ENCODE data around the gene NRARP. TPM values are rescaled to one million over a fixed set of nuclear protein-coding genes. Genes with fewer than 3 reads are reported as not detected.
A peak's percentile ranks its signal among the peaks of the same experiment; 100 is the strongest.

Gene NRARP
- total and polyA plus RNA-seq, 2 of the 13 experiments (the other 11 are each of a cell fraction or from before 2014, with no cell fraction given) = 0.22 to 0.46 TPM

DNA sequence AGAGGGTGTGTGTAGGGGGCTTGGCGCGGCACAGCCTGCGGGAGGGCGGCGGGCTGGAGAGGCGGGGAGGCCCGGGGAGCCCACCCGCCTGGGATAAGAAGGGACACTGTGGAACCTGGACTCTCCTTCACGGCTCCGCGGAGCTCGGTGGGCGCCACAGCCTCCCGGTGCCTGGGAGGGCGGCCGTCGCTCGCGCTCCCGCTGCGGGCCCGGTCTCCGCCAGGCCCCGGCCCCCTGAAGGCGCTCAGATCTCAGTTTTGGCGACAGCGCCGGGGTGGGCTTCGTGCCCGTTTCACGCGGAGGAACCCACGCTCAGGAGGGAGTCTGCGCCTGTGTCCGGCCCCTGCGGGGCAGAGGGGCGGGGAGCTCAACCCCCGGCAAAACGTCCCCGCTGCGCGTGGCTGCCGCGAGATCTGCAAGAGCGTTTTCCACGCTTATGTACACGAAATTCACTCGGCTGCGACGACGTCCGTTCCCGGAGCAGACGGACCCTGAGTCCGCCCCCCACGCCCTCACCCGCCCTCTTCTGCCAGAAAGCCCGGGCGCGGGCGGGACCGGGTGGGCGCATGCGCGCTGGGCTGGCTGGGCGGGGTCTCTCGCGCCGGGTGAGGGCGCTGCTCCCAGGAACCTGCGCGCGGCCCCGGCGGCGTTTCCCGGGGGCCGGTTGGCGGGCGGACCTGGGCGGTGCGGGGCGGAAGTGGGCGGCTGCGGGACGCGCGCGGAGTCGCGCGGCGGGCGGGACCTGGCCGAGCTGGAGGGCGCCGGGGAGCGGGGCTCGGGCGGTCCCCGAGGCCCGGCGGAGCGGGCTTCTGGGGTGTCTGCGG is 47.2 kb downstream of the NRARP start, which contains the start of gene NELFB (continued):
- TF ChIP-seq ZC3H4 (CRISPR knock-in tag; IDR thresholded peaks at IDR 0.05; ENCODE audit: borderline replicate concordance) = no peak
- TF ChIP-seq KDM6A (CRISPR knock-in tag; IDR thresholded peaks at IDR 0.05; ENCODE audit: low read depth) = 0 out of 2 replicates have a peak, but pooled peaks have one; percentile 21
- TF ChIP-seq, protein P1, sequence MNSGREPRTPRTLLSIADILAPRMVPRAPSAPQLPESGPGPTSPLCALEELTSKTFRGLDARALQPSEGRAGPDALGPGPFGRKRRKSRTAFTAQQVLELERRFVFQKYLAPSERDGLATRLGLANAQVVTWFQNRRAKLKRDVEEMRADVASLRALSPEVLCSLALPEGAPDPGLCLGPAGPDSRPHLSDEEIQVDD (CRISPR knock-in tag; IDR thresholded peaks at IDR 0.05; ENCODE audit: borderline replicate concordance) = no peak
- TF ChIP-seq ZMYM4 (CRISPR knock-in tag; IDR thresholded peaks at IDR 0.05) = peak; percentile 29; the same call in 1 of the 2 replicates
- TF ChIP-seq PBX2 (CRISPR knock-in tag; IDR thresholded peaks at IDR 0.05) = no peak
- no peak for TF ChIP-seq REST (IDR thresholded peaks at IDR 0.05; ENCODE audit: borderline replicate concordance in 1 of 2, low read depth in 1 of 2, low read length in 2 of 2)
- no peak for TF ChIP-seq FOXP1 (IDR thresholded peaks at IDR 0.05)
- TF ChIP-seq FOXP1 (CRISPR knock-in tag; IDR thresholded peaks at IDR 0.05) = no peak
- peak; percentile 41; the same call in 1 of the 2 replicates for TF ChIP-seq SP5 (CRISPR knock-in tag; IDR thresholded peaks at IDR 0.05; ENCODE audit: borderline replicate concordance, low read depth)
- no peak for TF ChIP-seq TMF1 (CRISPR knock-in tag; IDR thresholded peaks at IDR 0.05; ENCODE audit: low read depth)
- peak; percentile 70; the same call in 2 of the 3 replicates for TF ChIP-seq MXI1 (IDR thresholded peaks at IDR 0.05; ENCODE audit: borderline replicate concordance, low read depth, low read length)
- no peak; the same call in 1 of the 2 replicates for TF ChIP-seq FOXC1 (CRISPR knock-in tag; IDR thresholded peaks at IDR 0.05; ENCODE audit: borderline replicate concordance)
- TF ChIP-seq ZNF274 (CRISPR knock-in tag; IDR thresholded peaks at IDR 0.05) = no peak
- no peak for TF ChIP-seq GLI4 (CRISPR knock-in tag; IDR thresholded peaks at IDR 0.05; ENCODE audit: borderline replicate concordance)
- TF ChIP-seq ZNF547 (CRISPR knock-in tag; IDR thresholded peaks at IDR 0.05) = no peak; the same call in 1 of the 2 replicates
- 0 out of 2 replicates have a peak, but pooled peaks have one; percentile 21 for TF ChIP-seq SNAPC2 (CRISPR knock-in tag; IDR thresholded peaks at IDR 0.05)
- TF ChIP-seq PAWR (CRISPR knock-in tag; IDR thresholded peaks at IDR 0.05; ENCODE audit: borderline replicate concordance) = no peak
- no peak for TF ChIP-seq ZNF879 (CRISPR knock-in tag; IDR thresholded peaks at IDR 0.05)
- peak; percentile 52; the same call in 1 of the 2 replicates for TF ChIP-seq HOXA5 (CRISPR knock-in tag; IDR thresholded peaks at IDR 0.05)
- peak; percentile 25; the same call in 1 of the 2 replicates for TF ChIP-seq ISL2 (CRISPR knock-in tag; IDR thresholded peaks at IDR 0.05)
- TF ChIP-seq RBFOX2 (IDR thresholded peaks at IDR 0.05; ENCODE audit: low read depth, low read length) = peak; percentile 85
- TF ChIP-seq, protein P2, sequence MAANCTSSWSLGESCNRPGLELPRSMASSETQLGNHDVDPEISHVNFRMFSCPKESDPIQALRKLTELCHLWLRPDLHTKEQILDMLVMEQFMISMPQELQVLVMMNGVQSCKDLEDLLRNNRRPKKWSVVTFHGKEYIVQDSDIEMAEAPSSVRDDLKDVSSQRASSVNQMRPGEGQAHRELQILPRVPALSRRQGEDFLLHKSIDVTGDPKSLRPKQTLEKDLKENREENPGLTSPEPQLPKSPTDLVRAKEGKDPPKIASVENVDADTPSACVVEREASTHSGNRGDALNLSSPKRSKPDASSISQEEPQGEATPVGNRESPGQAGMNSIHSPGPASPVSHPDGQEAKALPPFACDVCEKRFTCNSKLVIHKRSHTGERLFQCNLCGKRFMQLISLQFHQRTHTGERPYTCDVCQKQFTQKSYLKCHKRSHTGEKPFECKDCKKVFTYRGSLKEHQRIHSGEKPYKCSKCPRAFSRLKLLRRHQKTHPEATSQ (CRISPR knock-in tag; IDR thresholded peaks at IDR 0.05; ENCODE audit: borderline replicate concordance) = no peak
- TF ChIP-seq ZNF17 (CRISPR knock-in tag; IDR thresholded peaks at IDR 0.05) = no peak
- TF ChIP-seq PAX8 (CRISPR knock-in tag; IDR thresholded peaks at IDR 0.05; ENCODE audit: borderline replicate concordance) = no peak
